ENCODE data around the gene AGRN.
"Not testable (repeated sequence)": the region's sequence is repeated elsewhere in the genome, so short reads cannot be mapped to it uniquely, and the experiment has no call there.

AGRN gene

GRCh38 chr1:1020000-1020404 is at the start of gene AGRN:
Gene AGRN (plus strand): TSS chr1:1020120. CDS start chr1:1020173, 53 bp downstream.
- in situ Hi-C loops (cut with HindIII; ENCODE audit: low sequenced_read_pairs), result no loop called here

GRCh38 chr1:970242-970972 is 49.5 kb upstream of the AGRN start:
- in situ Hi-C loops (cut with HindIII; ENCODE audit: low sequenced_read_pairs), result no loop called here

GRCh38 chr1:970973-971730 is 48.8 kb upstream of the AGRN start:
- in situ Hi-C loops (cut with HindIII; ENCODE audit: low sequenced_read_pairs), result no loop called here

- in situ Hi-C loops (cut with HindIII; ENCODE audit: low sequenced_read_pairs), result no loop called here
Measured at GRCh38 chr1:971751-972506, 48.0 kb upstream of the AGRN start.

- in situ Hi-C loops (cut with HindIII; ENCODE audit: low sequenced_read_pairs), result no loop called here
Measured at GRCh38 chr1:972726-973458, 47.0 kb upstream of the AGRN start.

GRCh38 chr1:973459-974292 is 46.2 kb upstream of the AGRN start:
- in situ Hi-C loops (cut with HindIII; ENCODE audit: low sequenced_read_pairs), result no loop called here

GRCh38 chr1:974293-974640 is 45.7 kb upstream of the AGRN start:
- in situ Hi-C loops (cut with HindIII; ENCODE audit: low sequenced_read_pairs), result no loop called here

GRCh38 chr1:974687-975328 is 45.1 kb upstream of the AGRN start:
- in situ Hi-C loops (cut with HindIII; ENCODE audit: low sequenced_read_pairs), result no loop called here

GRCh38 chr1:975365-975764 is 44.6 kb upstream of the AGRN start:
- in situ Hi-C loops (cut with HindIII; ENCODE audit: low sequenced_read_pairs), result no loop called here

- in situ Hi-C loops (cut with HindIII; ENCODE audit: low sequenced_read_pairs), result no loop called here
Measured at GRCh38 chr1:975896-976683, 43.8 kb upstream of the AGRN start.

GRCh38 chr1:976791-977190 is 43.1 kb upstream of the AGRN start:
- in situ Hi-C loops (cut with HindIII; ENCODE audit: low sequenced_read_pairs), result not testable (repeated sequence)

- in situ Hi-C loops (cut with HindIII; ENCODE audit: low sequenced_read_pairs), result no loop called here
Measured at GRCh38 chr1:978069-978834, 41.7 kb upstream of the AGRN start.

- in situ Hi-C loops (cut with HindIII; ENCODE audit: low sequenced_read_pairs), result no loop called here
Measured at GRCh38 chr1:978835-979743, 40.8 kb upstream of the AGRN start.

- in situ Hi-C loops (cut with HindIII; ENCODE audit: low sequenced_read_pairs), result no loop called here
Measured at GRCh38 chr1:979744-980072, 40.2 kb upstream of the AGRN start.

GRCh38 chr1:980137-980571 is 39.8 kb upstream of the AGRN start:
- in situ Hi-C loops (cut with HindIII; ENCODE audit: low sequenced_read_pairs), result no loop called here

- in situ Hi-C loops (cut with HindIII; ENCODE audit: low sequenced_read_pairs), result no loop called here
Measured at GRCh38 chr1:980602-981395, 39.1 kb upstream of the AGRN start.

Data from endothelial cell of hepatic sinusoid (primary cell).